NCI-H460 (cell line): ENCODE data around the gene ATP5ME. TPM values are rescaled to one million over a fixed set of nuclear protein-coding genes. Genes with fewer than 3 reads are reported as not detected.
"Not testable (repeated sequence)": the region's sequence is repeated elsewhere in the genome, so short reads cannot be mapped to it uniquely, and the experiment has no call there.

Experiments used
- DNase-seq: peaks from one replicate; pipeline ENCODE4 v3.0.0-alpha.2; 2016; ENCODE audit warnings: low read depth; ENCODE audit errors: extremely low read depth
- polyA plus RNA-seq: library from polyadenylated mRNA; depleted of rRNA; stranded (reverse); fragments of >200 nt; gene quantifications from 2 replicates; pipeline ENCODE4 v1.2.3, GENCODE V29; 2014; cell fraction: nucleus; rRNA removed
- total RNA-seq: library from RNA; depleted of rRNA; stranded (reverse); fragments of >200 nt; shearing (Covaris generic); gene quantifications from 2 replicates; pipeline ENCODE4 v1.2.3, GENCODE V29; 2014; rRNA removed

The ATP5ME gene, protein sequence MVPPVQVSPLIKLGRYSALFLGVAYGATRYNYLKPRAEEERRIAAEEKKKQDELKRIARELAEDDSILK
- total RNA-seq, result 307 and 342 TPM in 2 replicates
- 5.8 TPM in 1 of 2 replicates, not detected in the other for polyA plus RNA-seq

DNA sequence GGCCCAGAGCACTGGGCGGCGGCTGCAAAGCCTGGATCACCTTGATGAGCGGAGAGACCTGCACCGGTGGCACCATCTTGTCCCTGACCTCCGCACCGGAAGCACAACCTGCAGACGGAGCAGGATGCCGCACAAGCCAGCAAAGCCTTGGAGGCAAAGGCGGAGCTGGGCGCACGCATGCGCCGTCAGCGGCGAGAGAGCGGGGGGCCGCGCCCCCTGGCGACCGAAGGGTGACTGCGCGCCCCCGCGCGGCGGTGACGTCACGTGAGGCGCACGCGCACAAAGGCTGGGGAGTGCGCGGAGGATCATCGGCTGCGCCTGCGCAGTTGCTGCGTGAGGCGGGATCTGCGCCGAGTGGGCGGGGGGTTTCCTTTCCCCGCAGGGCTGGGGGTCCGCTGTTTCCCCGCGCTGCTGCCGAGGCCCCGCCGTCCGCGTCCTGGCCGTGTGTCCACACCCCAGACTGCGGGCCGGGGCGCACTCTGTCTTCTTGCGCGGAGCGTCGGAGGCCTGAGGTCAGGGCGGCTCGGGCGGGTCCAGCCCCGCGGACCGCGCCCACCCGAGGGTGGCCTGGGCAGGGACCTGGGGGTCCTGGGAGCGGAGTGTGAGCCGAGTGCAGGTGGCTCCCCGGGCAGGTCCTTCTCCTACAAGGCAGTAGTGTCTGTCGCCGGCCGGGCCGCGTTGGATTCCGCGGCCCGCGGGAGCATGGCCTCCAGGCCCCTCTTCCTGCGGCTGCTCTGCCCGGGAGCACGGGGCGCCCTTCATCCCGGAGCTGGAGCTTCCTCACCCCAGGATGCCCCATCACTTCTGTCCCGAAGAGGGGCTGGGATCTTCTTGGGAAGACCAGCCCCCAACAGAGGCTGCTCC, at the start of gene ATP5ME, which contains the start of gene MYL5:
Gene ATP5ME (minus strand): TSS at position 105 of the 864 bp plus-strand sequence. CDS start 29 bp downstream, at position 76.
Gene MYL5 (plus strand): TSS at position 371 of the 864 bp plus-strand sequence. CDS start 3,485 bp downstream, outside the sequence.
- DNase-seq, result peak; percentile 94

- DNase-seq, result no peak
Observed at GRCh38 chr4:722851-723360, 48.8 kb upstream of the ATP5ME start.

GRCh38 chr4:722169-722725, 48.2 kb upstream of the ATP5ME start:
- DNase-seq, result no peak

- DNase-seq, result no peak
Observed at GRCh38 chr4:721261-722168, 47.4 kb upstream of the ATP5ME start.

DNA sequence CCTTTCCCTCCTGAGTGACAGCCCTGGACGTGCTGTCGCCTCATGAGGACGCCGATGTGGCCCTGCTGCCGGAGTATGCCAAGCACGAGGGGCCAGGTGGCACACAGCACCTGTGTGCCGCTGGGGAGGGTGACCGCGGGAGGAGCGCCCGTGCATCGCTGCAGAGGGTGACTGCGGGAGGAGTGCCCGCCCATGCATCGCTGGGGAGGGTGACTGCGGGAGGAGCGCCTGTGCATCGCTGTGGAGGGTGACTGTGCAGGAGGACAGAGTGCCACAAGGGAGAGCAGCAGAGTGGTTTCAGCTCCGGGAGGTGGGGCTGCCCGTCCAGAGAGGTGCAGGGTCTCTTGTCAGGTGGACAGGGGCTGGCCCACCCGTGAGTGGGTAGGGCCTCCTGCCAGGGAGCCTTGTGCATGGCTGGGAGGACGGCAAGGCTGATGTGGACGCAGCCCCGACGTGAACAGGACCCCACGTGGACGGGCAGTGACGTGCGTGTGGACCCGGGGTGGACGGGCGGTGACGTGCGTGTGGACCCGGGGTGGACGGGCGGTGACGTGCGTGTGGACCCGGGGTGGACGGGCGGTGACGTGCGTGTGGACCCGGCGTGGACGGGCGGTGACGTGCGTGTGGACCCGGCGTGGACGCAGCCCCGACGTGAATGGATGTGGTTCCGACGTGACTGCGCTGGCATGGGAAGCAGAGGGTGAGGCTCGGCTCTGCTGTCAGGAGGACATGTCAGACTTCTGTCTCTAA, 46.2 kb upstream of the ATP5ME start:
- DNase-seq, result no peak

- DNase-seq, result no peak
Observed at GRCh38 chr4:718460-718859, 44.4 kb upstream of the ATP5ME start.

DNA sequence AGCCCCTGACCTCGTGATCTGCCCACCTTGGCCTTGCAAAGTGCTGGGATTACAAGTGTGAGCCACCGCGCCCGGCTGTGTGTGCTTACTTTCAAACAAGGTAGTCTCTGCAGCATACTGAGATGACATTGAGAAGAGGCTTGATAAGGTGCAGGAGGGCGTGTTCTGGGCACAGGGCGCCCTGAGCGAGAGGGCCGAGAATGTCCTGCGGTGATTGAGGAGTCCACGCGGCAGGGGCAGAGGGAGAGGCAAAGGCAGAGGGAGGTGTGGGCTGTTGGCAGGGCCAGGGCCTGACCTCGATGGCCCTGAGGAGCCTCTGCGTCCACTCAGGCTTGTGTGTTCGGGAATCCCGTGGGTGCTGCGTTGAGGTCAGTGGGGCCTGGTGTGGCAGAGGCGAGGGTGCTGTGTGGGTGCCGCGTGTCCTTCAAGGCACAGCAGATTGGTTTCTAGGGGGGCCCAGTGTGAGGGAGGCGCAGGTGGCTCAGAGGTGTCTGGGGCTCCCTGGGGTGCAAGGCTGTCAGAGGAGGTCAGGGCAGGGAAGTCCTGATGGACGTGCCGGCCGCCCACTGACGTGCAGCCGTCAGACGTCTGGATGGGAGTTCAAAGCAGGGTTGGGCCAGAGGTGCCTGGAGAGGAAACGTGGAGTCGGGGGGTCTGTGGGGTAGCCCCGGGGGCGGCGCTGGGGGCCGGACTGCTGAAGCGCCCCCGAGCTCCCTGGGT, 43.7 kb upstream of the ATP5ME start:
- no peak for DNase-seq

- DNase-seq, result no peak
Observed at GRCh38 chr4:714087-714486, 40.0 kb upstream of the ATP5ME start.

GRCh38 chr4:712916-713632, 39.0 kb upstream of the ATP5ME start:
- DNase-seq, result no peak

- no peak for DNase-seq
Observed at GRCh38 chr4:712093-712492, 38.0 kb upstream of the ATP5ME start.

- DNase-seq, result no peak
Observed at GRCh38 chr4:710916-711315, 36.8 kb upstream of the ATP5ME start.

DNA sequence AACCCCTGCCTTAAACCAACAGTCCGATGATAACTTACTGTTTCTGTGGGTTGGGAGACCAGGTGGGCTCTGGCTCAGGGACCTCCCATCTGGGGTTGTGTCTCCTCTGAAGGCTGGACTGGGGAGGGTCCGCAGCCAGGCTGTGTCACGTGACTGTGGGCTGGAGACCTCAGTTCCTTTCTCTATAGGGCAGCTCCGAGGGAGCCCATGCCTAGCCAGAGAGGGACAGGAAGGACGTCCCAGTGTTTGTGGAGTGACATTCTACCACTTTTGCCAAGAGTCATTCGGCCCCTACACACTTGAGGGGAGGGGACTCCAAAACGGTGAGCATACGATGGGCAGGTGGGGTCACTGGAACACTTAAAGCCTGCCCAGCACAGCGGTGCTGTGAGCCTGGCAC, 36.0 kb upstream of the ATP5ME start:
- no peak for DNase-seq

- no peak for DNase-seq
Observed at GRCh38 chr4:709348-709747, 35.3 kb upstream of the ATP5ME start.

GRCh38 chr4:708631-708933, 34.5 kb upstream of the ATP5ME start:
- no peak for DNase-seq

- DNase-seq, result no peak
Observed at GRCh38 chr4:707929-708630, 34.0 kb upstream of the ATP5ME start.

DNA sequence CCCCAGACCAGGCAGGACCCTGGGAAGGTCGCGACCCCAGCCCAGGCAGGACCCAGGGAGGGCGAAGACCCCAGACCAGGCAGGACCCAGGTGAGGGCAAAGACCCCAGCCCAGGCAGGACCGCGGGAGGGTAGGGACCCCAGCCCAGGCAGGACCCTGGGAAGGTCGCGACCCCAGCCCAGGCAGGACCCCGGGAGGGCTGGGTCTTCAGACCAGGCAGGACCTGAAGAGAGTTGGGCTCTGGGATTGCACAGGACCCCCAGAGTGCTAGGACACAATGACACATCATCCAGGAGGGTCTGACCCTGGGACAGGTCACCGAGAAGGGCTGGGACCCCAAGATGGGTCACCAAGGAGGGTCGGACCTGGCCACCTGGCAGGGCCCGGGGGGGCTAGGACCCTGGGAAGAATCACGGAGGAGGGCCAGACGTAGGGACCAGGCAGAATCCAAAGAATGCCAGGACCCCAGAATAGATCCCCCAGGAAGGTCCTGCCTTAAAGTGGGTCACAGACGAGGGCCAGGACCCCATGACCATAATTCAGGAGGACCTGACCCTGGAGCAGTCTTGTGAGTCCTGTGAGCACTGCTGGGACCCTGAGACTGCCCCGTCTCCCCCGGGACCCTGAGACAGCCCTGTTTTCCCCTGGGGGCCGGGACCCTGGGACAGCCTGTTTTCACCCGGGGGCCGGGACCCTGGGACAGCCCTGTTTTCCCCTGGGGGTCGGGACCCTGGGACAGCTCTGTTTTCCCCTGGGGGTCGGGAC, 32.9 kb upstream of the ATP5ME start:
- no peak for DNase-seq

DNA sequence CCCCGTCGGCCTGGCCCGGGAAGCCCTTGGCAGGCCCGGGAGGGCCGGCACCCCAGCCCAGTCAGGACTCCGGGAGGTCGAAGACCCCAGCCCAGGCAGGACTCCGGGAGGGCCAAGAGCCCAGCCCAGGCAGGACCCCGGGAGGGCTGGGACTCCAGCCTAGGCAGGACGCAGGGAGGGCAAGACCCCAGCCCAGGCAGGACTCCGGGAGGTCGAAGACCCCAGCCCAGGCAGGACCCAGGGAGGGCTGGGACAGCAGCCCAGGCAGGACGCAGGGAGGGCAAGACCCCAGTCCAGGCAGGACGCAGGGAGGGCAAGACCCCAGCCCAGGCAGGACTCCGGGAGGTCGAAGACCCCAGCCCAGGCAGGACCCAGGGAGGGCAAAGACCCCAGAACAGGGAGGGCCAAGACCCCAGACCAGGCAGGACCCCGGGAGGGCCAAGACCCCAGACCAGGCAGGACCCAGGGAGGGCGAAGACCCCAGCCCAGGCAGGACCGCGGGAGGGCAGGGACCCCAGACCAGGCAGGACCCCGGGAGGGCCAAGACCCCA, 32.1 kb upstream of the ATP5ME start:
- DNase-seq, result not testable (repeated sequence)
